ENCODE measurements around the gene BCAP31.
A peak's percentile ranks its signal among the peaks of the same experiment; 100 is the strongest.

Gene BCAP31

GRCh38 chrX:153671589-153672530, 52.3 kb downstream of the BCAP31 start:
- no peak for DNase-seq

- DNase-seq: no peak
Measured at GRCh38 chrX:153670748-153671588, 53.2 kb downstream of the BCAP31 start.

- DNase-seq: no peak
Measured at GRCh38 chrX:153669901-153670731, 54.1 kb downstream of the BCAP31 start.

GRCh38 chrX:153669174-153669890, 54.9 kb downstream of the BCAP31 start:
- DNase-seq: no peak

- no peak for DNase-seq
Measured at GRCh38 chrX:153668423-153669173, 55.6 kb downstream of the BCAP31 start.

GRCh38 chrX:153667956-153668396, 56.2 kb downstream of the BCAP31 start:
- peak; percentile 86 for DNase-seq

- DNase-seq: no peak
Measured at GRCh38 chrX:153667281-153667955, 56.8 kb downstream of the BCAP31 start.

- no peak for DNase-seq
Measured at GRCh38 chrX:153665726-153666306, 58.4 kb downstream of the BCAP31 start.

- DNase-seq: no peak
Measured at GRCh38 chrX:153662266-153662665, 61.9 kb downstream of the BCAP31 start.

- no peak for DNase-seq
Measured at GRCh38 chrX:153659268-153659667, 64.9 kb downstream of the BCAP31 start.

GRCh38 chrX:153657161-153657560, 67.0 kb downstream of the BCAP31 start:
- no peak for DNase-seq

GRCh38 chrX:153653556-153653955, 70.6 kb downstream of the BCAP31 start:
- no peak for DNase-seq

GRCh38 chrX:153651540-153652079, 72.6 kb downstream of the BCAP31 start:
- DNase-seq: no peak

GRCh38 chrX:153650959-153651358, 73.2 kb downstream of the BCAP31 start:
- no peak for DNase-seq

All from right forelimb (tissue), 1 donor.